GM21360 (cell line): ENCODE data around the gene WRAP73.
"Not testable (repeated sequence)": the region's sequence is repeated elsewhere in the genome, so short reads cannot be mapped to it uniquely, and the experiment has no call there.

Experiments
- ATAC-seq: cut with Tn5 transposase; IDR thresholded peaks from one replicate; pipeline ENCODE4 v1.9.1; 2021; ENCODE audit warnings: mild to moderate bottlenecking, moderate library complexity; ENCODE audit not compliant: unreplicated experiment

The WRAP73 gene

DNA sequence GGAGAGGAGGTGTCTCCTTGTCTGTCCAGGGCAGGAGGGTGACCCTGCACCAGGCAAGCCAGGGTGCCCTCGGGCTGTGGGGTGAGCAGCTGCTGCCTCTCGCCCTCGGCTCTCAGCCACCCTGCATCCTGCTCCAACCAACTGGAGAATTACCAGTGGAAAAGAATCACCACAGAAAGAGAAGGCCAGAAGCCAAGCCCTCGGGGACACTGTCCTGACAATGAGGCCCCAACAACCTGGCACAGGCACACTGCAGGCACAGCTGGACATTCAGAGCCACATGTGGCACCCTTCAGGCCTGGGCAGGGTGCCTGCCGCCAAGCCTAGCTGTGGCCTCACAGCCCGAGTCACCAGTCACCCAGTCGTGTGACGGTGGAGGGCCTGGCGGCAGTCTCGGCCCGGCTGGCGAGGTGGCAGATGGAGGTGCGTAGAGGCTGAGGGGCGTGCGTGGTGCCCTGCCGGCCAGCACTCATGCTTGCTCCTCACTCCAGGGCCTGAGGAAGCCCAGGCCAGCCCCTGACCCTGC is 50.6 kb downstream of the WRAP73 start:
- ATAC-seq, result no peak

DNA sequence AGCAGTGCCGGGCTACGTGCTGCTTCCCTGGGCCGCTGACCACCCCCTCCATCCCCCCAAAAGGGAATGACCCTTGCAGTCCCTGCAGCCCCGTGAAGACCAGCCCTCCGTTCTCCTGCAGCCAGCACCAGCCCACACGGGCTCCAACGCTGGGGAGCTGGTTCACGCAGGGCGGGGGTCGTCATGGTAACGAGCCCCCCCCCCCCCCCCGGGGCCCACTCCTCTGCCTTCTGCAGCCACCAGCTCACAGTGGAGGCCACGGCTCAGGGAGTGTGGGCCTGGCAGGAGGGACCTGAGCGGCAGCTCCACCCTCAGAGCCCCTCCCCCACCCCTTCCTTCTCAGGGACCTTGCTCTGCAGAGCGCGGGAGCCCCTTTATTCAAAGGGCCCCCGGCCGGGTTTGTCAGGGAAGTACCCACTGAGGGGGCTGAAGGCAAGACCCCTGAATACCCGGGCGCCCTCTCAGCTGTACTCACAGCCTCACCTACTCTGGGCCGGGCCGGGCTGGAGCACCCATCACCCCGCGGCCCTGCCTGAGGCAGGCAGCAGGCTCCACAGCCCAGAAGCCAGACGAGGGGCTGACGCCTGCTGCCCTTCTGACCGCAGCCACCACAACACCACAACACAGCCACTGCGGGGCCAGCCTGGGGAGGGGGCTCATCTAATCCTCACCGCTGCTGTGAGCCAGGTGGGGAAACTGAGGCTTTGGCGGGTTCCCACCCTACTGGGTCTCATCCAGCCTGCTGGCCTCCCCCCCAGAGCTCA is 51.2 kb downstream of the WRAP73 start:
- no peak for ATAC-seq

- no peak for ATAC-seq
Observed at GRCh38 chr1:3598051-3598491, 51.8 kb downstream of the WRAP73 start.

GRCh38 chr1:3597599-3597964 is 52.3 kb downstream of the WRAP73 start:
- ATAC-seq, result no peak

DNA sequence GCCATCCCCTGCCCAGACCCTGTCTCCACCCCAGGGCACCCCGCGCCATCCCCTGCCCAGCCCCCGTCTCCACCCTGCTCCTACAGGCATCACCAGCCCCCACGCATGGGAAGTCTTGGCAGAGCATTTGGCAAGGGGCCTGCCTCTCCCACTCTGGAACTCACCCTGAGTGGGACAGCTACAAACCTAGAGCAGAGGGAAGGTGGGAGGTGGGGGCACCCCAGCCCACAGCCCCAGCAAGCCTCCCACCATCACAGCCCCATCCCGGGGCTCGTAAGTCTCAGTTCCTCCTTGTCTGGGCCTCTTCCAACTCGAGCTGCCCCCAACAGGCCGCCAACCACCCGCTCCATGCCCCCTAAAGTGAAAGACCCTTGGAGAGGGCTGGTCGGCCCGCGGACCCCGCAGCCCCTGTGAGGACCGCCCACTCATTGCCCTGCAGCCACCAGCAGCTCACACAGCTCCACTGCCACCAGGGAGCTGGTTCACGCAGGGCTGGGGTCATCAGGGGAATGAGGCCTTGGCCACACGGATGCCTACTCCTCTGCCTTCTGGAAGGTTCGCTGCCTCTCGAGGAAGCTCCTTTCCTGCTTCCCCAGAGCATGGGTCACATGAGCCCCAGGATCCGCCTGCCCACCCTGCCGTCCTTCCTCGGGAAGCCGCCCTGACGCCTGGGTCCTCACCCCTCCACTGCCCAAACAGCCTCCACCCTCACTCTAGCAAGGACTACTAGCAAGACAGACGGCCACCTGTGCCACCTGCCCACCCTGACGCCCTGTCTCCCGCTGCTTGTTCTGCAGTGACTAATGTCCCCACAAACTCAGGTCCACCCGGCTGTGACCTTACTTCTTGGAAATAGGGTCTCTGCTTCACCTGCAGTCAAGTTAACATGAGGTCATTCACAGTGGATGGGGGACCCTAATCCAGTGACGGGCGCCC is 53.0 kb downstream of the WRAP73 start:
- ATAC-seq, result no peak

- ATAC-seq, result no peak
Observed at GRCh38 chr1:3595949-3596348, 54.0 kb downstream of the WRAP73 start.

DNA sequence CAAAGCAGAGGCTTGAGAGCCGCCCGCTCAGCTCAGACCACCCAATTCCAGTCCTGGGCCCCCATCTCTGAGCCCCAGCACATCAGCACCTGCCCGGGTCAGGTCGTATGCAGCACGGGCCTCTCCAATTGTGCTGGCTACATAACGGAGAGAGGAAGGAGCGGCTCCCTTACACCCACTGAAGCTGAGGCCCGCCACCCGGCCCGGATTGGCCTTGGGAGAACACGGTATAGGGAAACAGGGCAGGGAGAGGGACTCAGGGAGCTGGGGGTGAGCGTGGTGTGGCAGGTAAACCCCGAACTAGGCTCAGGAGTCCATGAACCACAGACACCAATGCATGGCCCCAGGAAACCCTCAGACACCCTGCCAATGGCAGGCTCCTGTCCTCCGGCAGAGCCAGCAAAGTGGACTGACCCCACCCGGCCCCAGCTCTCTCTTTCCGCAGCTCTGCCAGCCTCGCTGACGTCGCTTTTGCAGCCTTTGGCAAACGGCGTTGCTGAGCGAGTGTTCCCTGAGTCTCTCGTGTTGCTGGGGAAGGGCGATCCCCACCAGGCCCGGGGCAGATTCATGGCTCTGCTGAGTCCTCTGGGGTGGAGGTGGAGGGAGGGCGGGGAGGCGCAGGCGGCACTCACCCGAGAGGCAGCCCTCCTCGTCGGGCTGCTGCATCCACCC is 55.1 kb downstream of the WRAP73 start:
- no peak for ATAC-seq

DNA sequence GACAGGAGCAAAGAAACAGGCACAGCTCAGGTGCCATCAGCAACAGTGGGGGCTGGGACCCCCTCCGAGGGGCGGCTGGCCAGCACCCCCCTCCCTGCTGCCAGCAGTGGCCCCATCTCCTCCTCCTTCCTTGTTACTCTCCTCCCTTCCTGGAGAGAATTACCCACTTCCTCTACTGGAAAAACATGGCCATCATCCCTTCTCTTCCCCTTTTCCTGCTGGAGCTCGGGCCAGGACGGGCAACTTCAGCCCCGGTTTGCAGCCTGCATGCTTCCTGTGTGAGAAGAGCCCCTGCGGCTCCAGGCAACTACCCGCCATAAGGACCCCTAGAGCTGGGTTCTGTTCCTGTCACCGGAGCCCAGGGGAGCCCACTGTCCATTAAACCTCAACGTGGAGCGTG is 56.2 kb downstream of the WRAP73 start:
- no peak for ATAC-seq

GRCh38 chr1:3593334-3593733 is 56.6 kb downstream of the WRAP73 start:
- no peak for ATAC-seq

GRCh38 chr1:3590951-3591865 is 58.7 kb downstream of the WRAP73 start:
- no peak for ATAC-seq

- ATAC-seq, result no peak
Observed at GRCh38 chr1:3590139-3590763, 59.7 kb downstream of the WRAP73 start.

GRCh38 chr1:3588395-3588794 is 61.5 kb downstream of the WRAP73 start:
- ATAC-seq, result no peak

GRCh38 chr1:3586986-3587759 is 62.7 kb downstream of the WRAP73 start:
- ATAC-seq, result no peak

DNA sequence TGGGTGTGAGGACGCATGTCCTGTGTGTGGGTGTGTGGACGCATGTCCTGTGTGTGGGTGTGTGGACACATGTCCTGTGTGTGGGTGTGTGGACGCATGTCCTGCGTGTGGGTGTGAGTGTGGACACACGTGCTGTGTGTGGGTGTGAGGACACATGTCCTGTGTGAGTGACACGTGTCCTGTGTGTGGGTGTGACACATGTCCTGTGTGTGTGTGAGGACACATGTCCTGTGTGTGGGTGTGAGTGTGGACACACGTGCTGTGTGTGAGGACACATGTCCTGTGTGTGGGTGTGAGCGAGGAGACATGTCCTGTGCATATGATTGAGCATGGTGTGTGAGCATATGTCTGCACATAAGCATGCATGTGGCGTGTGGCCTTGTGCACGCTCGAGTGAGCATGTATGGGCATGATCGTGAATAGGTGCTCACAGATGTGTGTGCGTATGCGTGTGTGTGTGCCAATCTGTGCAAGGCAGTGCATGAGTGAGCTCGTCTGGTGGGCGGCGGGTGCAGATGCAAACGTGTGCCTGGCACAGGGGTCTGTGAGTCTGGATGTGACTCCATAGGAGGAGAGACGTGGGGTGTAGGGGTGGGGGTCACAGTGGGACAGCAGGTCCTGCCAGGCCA is 63.8 kb downstream of the WRAP73 start:
- no peak for ATAC-seq

DNA sequence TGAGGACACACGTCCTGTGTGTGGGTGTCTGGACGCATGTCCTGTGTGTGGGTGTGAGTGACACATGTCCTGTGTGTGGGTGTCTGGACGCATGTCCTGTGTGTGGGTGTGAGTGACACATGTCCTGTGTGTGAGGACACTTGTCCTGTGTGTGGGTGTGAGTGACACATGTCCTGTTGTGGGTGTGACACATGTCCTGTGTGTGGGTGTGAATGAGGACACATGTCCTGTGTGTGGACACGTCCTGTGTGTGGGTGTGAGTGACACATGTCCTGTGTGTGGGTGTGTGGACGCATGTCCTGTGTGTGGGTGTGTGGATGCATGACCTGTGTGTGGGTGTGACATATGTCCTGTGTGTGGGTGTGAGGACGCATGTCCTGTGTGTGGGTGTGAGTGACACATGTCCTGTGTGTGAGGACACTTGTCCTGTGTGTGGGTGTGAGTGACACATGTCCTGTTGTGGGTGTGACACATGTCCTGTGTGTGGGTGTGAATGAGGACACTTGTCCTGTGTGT is 64.5 kb downstream of the WRAP73 start:
- not testable (repeated sequence) for ATAC-seq

DNA sequence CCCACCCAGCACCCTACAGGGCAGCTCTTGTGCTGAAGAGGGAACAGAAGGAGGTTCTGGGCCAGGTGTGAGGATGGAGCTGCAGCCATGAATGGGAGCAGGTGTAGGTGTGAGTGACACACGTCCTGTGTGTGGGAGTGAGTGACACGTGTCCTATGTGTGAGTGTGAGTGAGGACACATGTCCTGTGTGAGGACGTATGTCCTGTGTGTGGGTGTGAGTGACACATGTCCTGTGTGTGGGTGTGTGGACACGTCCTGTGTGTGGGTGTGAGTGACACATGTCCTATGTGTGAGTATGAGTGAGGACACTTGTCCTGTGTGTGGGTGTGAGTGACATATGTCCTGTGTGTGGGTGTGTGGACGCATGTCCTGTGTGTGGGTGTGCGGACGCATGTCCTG is 65.0 kb downstream of the WRAP73 start:
- ATAC-seq, result no peak

DNA sequence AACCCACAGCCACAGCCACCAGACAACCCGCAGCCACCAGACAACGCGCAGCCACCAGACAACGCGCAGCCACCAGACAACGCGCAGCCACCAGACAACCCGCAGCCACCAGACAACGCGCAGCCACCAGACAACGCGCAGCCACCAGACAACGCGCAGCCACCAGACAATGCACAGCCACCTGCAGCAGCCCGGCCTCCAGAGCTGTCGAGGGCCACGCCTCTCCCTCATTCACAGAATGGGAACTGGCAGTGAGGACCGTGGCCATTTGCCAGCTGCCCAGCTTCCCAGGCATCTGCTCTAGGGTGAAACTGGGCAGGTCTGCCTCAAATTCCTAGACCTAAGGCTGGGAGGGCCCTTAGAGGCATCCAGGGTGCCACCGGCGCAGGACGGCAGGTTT is 66.2 kb downstream of the WRAP73 start:
- ATAC-seq, result not testable (repeated sequence)

DNA sequence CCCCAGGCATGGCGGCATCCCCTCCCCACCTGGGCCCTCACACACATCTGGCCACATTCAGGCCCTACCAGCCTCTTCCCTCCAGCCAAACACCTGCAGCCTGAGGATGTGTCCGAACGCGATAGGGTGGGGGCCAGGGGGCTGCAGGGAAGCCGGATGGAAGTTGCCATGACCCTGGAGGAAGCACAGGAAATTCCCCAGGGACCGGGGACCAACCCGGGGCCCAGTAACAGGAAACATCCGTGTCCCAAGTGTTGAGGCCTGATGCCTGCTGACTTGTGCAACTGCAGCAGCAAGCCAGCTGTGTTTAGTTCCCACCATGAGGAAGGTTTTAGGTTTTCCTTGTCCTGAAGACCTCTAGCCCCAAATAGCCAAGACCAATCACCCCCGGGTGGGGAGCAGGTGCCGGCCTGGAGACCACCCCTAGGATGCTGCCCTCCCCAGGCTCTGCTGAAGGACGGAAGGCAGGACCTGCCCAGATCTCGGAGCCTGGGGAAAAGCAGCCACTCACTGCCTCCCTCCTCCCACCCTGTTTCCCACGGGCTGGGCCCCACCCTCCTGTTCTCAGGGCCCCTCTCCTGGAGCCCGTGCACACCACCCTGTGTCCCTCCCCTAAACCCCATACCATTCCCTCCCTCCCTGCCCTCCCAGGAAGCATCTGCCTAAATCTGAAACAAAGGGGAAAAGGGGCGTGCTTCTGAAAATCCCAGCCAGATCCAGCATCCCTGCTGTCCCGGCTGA is 68.4 kb downstream of the WRAP73 start:
- no peak for ATAC-seq
